Skeletal muscle tissue (tissue), 4 donors: ENCODE data around the gene TCF12. TPM values are rescaled to one million over a fixed set of nuclear protein-coding genes. Genes with fewer than 3 reads are reported as not detected.

Experiments
- H3K27ac ChIP-seq: one replicate; pipeline ENCODE4 v1.7.0; 2013; ENCODE audit warnings: mild to moderate bottlenecking, low read depth, low read length, inconsistent platforms
- H3K27me3 ChIP-seq, 3 donors: one replicate each; pipeline ENCODE4 v1.7.0; 2013; ENCODE audit warnings: low read length in 3 of 3; ENCODE audit not compliant: control insufficient read depth in 3 of 3, insufficient read depth in 3 of 3
- H3K36me3 ChIP-seq, 3 donors: one replicate each; pipeline ENCODE4 v1.7.0; 2013; ENCODE audit warnings: low read length in 3 of 3; ENCODE audit not compliant: control insufficient read depth in 3 of 3, insufficient read depth in 3 of 3
- H3K4me1 ChIP-seq, 3 donors: one replicate each; pipeline ENCODE4 v1.7.0; 2013; ENCODE audit warnings: low read length in 3 of 3, mild to moderate bottlenecking in 3 of 3; ENCODE audit not compliant: control insufficient read depth in 3 of 3, insufficient read depth in 3 of 3
- H3K4me3 ChIP-seq, 3 donors: one replicate each; pipeline ENCODE4 v1.7.0; 2013; ENCODE audit warnings: low read length in 3 of 3
- H3K9ac ChIP-seq, 3 donors: one replicate each; pipeline ENCODE4 v1.7.0; 2013; ENCODE audit warnings: low read length in 3 of 3, mild to moderate bottlenecking in 3 of 3, moderate library complexity in 2 of 3, low read depth in 1 of 3
- H3K9me3 ChIP-seq, 3 donors: one replicate each; pipeline ENCODE4 v1.7.0; 2013; ENCODE audit warnings: low read length in 3 of 3; ENCODE audit not compliant: control insufficient read depth in 3 of 3
- total RNA-seq: library from RNA; depleted of rRNA; stranded (reverse); fragments of >200 nt; gene quantifications from one replicate; pipeline ENCODE4 v1.2.3, GENCODE V29; 2014
- donor health status: Osteomylitis.

TCF12 gene
- total RNA-seq, 1 donor from 2014 or later: 136 TPM

GRCh38 chr15:57019496-57020160 lies 101.2 kb downstream of the TCF12 start:
- H3K36me3 ChIP-seq: no peaks in the 10 kb centered on the region
- H3K27ac ChIP-seq: no peak overlapping the region
- no peaks in the 10 kb centered on the region for H3K9me3 ChIP-seq
- H3K4me1 ChIP-seq: peaks cover 0 to 9% (median 3%) of the 10 kb centered on the region in 3 donors
- no peaks in the 10 kb centered on the region for H3K27me3 ChIP-seq
- no peak overlapping the region for H3K9ac ChIP-seq
- H3K4me3 ChIP-seq: no peak overlapping the region

- no peaks in the 10 kb centered on the region for H3K36me3 ChIP-seq
- peak overlapping the region; percentile 2 for H3K27ac ChIP-seq
- peaks cover 3 to 5% (median 4%) of the 10 kb centered on the region in 3 donors for H3K4me1 ChIP-seq
- no peaks in the 10 kb centered on the region for H3K9me3 ChIP-seq
- H3K27me3 ChIP-seq: no peaks in the 10 kb centered on the region
- H3K9ac ChIP-seq: no peak overlapping the region
- no peak overlapping the region for H3K4me3 ChIP-seq
Observed at GRCh38 chr15:57025264-57025926, 107.0 kb downstream of the TCF12 start.

- no peaks in the 10 kb centered on the region for H3K27me3 ChIP-seq
- no peak overlapping the region for H3K9ac ChIP-seq
- no peaks in the 10 kb centered on the region for H3K9me3 ChIP-seq
- H3K36me3 ChIP-seq: no peaks in the 10 kb centered on the region
- peak overlapping the region; percentile 2 for H3K27ac ChIP-seq
- peaks cover 3 to 8% (median 7%) of the 10 kb centered on the region in 3 donors for H3K4me1 ChIP-seq
- H3K4me3 ChIP-seq: no peak overlapping the region
Observed at GRCh38 chr15:57026016-57026592, 107.7 kb downstream of the TCF12 start.

GRCh38 chr15:57027596-57027995 lies 109.2 kb downstream of the TCF12 start:
- Histone ChIP-seq H3K9ac (no peak overlapping the region), H3K27me3 (no peaks in the 10 kb centered on the region), H3K4me1 (peaks cover 8 to 17% (median 13%) of the 10 kb centered on the region in 3 donors), H3K4me3 (no peak overlapping the region), H3K9me3 (no peaks in the 10 kb centered on the region), H3K27ac (no peak overlapping the region), H3K36me3 (no peaks in the 10 kb centered on the region)

- Histone ChIP-seq H3K27me3 (no peaks in the 10 kb centered on the region), H3K4me3 (no peak overlapping the region), H3K9me3 (no peaks in the 10 kb centered on the region), H3K27ac (no peak overlapping the region), H3K9ac (no peak overlapping the region), H3K36me3 (no peaks in the 10 kb centered on the region), H3K4me1 (peaks cover 8 to 17% (median 13%) of the 10 kb centered on the region in 3 donors)
Observed at GRCh38 chr15:57028176-57028575, 109.7 kb downstream of the TCF12 start.

- no peaks in the 10 kb centered on the region for H3K9me3 ChIP-seq
- no peak overlapping the region for H3K4me3 ChIP-seq
- peaks cover 8 to 17% (median 13%) of the 10 kb centered on the region in 3 donors for H3K4me1 ChIP-seq
- H3K27me3 ChIP-seq: no peaks in the 10 kb centered on the region
- H3K27ac ChIP-seq: no peak overlapping the region
- no peak overlapping the region for H3K9ac ChIP-seq
- no peaks in the 10 kb centered on the region for H3K36me3 ChIP-seq
Observed at GRCh38 chr15:57030011-57030410, 111.6 kb downstream of the TCF12 start.

- Histone ChIP-seq H3K4me3 (no peak overlapping the region), H3K27ac (no peak overlapping the region), H3K4me1 (peaks cover 8 to 14% (median 9%) of the 10 kb centered on the region in 3 donors), H3K27me3 (no peaks in the 10 kb centered on the region), H3K9me3 (no peaks in the 10 kb centered on the region), H3K9ac (no peak overlapping the region), H3K36me3 (no peaks in the 10 kb centered on the region)
Observed at GRCh38 chr15:57031082-57031481, 112.6 kb downstream of the TCF12 start.

- peaks cover 8 to 12% (median 8%) of the 10 kb centered on the region in 3 donors for H3K4me1 ChIP-seq
Observed at GRCh38 chr15:57031605-57032004, 113.2 kb downstream of the TCF12 start.

GRCh38 chr15:57032338-57032737 lies 113.9 kb downstream of the TCF12 start:
- Histone ChIP-seq H3K9me3 (no peaks in the 10 kb centered on the region), H3K27me3 (no peaks in the 10 kb centered on the region), H3K27ac (no peak overlapping the region), H3K36me3 (no peaks in the 10 kb centered on the region), H3K4me3 (no peak overlapping the region), H3K4me1 (peaks cover 8 to 12% (median 8%) of the 10 kb centered on the region in 3 donors), H3K9ac (no peak overlapping the region)

More at GRCh38 chr15:57031605-57032004, 113.2 kb downstream of the TCF12 start:
- H3K4me3 ChIP-seq: no peak overlapping the region
- H3K9ac ChIP-seq: no peak overlapping the region
- no peaks in the 10 kb centered on the region for H3K9me3 ChIP-seq
- H3K27ac ChIP-seq: no peak overlapping the region
- H3K27me3 ChIP-seq: no peaks in the 10 kb centered on the region
- H3K36me3 ChIP-seq: no peaks in the 10 kb centered on the region
